HG03432 (cell line): ENCODE results near the gene TLE3.

ENCODE experiments used
- ATAC-seq: cut with Tn5 transposase; IDR thresholded peaks from one replicate; pipeline ENCODE4 v1.9.1; 2021; ENCODE audit warnings: mild to moderate bottlenecking, moderate library complexity; ENCODE audit not compliant: unreplicated experiment

Gene TLE3

GRCh38 chr15:70064441-70064840 is 33.3 kb downstream of the TLE3 start:
- ATAC-seq, result no peak

GRCh38 chr15:70063980-70064379 is 33.7 kb downstream of the TLE3 start:
- no peak for ATAC-seq

GRCh38 chr15:70063261-70063925 is 34.3 kb downstream of the TLE3 start:
- no peak for ATAC-seq

- no peak for ATAC-seq
Measured at GRCh38 chr15:70062321-70062956, 35.3 kb downstream of the TLE3 start.

GRCh38 chr15:70061696-70062270 is 35.9 kb downstream of the TLE3 start:
- no peak for ATAC-seq

- ATAC-seq, result no peak
Measured at GRCh38 chr15:70060993-70061305, 36.8 kb downstream of the TLE3 start.

GRCh38 chr15:70060214-70060992 is 37.3 kb downstream of the TLE3 start:
- ATAC-seq, result no peak

GRCh38 chr15:70059476-70060213 is 38.1 kb downstream of the TLE3 start:
- ATAC-seq, result no peak

- no peak for ATAC-seq
Measured at GRCh38 chr15:70058642-70059360, 38.9 kb downstream of the TLE3 start.

- no peak for ATAC-seq
Measured at GRCh38 chr15:70057931-70058641, 39.6 kb downstream of the TLE3 start.

GRCh38 chr15:70056091-70056680 is 41.5 kb downstream of the TLE3 start:
- ATAC-seq, result no peak

- no peak for ATAC-seq
Measured at GRCh38 chr15:70055601-70056051, 42.1 kb downstream of the TLE3 start.

GRCh38 chr15:70054884-70055387 is 42.8 kb downstream of the TLE3 start:
- ATAC-seq, result no peak

- no peak for ATAC-seq
Measured at GRCh38 chr15:70054366-70054765, 43.4 kb downstream of the TLE3 start.

- ATAC-seq, result no peak
Measured at GRCh38 chr15:70053716-70054229, 43.9 kb downstream of the TLE3 start.

- no peak for ATAC-seq
Measured at GRCh38 chr15:70053001-70053715, 44.6 kb downstream of the TLE3 start.

- ATAC-seq, result no peak
Measured at GRCh38 chr15:70051948-70052633, 45.6 kb downstream of the TLE3 start.

GRCh38 chr15:70050970-70051369 is 46.7 kb downstream of the TLE3 start:
- no peak for ATAC-seq
